ENCODE data around the gene ANTXRL.
"Not testable (repeated sequence)": the region's sequence is repeated elsewhere in the genome, so short reads cannot be mapped to it uniquely, and the experiment has no call there.

The ANTXRL gene

DNA sequence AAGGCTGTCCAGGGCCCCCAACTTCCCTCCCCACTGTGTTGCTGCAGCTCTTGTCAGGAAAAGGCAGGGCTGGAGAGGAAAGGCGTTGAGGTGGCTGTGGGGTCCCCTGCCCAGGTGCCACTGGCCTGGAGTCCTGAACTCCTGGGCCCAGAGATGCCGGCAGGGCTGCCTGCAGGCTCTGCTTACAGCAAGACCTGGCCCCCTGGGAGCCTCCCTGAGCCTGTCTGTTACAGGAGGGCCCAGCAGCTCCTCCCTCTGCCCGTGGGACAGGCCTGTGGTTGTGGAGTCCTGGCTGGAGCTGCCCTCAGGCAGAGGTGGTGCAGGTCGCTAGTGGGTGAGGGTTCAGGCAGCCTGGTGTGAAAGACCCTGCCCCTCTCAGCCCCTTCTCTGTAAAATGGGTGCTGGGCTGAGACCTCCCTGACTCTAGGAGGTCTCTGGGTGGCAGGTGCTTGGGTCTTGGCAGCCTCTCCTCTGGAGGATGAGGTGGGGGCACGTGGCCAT, 9.9 kb downstream of the ANTXRL start:
- DNase-seq: no peak

DNA sequence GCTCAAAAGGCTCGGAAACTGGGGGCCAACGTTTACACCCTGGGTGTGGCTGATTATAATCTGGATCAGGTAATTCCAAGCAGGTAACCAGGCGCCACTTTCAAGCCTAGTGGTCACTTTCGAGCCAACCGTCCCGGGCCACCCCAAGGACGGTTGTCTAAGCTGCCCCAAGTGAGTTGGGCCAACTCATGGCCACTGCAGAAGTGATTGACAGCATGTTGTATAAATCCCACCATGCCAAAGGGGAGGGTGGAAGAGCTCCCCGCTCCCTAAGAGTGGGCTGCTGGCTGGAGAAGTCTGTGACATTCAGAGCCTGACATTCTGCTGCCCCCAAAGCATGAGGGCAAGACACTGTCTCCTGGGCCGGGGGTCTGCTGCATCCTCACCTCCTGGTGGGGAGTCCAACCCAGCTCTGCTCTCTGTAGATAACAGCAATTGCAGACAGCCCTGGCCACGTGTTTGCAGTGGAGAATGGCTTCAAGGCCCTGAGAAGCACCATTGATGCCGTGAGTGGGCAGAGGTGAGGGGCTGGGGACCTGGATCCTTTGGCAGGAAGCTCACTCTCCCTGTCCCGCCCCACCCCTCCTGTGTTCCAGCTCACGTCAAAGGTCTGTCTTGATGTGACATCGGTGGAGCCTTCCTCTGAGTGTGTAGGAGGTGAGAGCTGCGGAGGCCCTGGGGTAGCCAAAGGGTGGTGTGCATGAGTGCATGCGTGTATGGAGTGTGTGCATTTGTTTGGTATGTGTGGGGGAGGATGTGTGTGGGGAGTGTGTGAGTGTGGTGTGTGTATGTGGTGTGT, 10.8 kb downstream of the ANTXRL start:
- no peak for DNase-seq

DNA sequence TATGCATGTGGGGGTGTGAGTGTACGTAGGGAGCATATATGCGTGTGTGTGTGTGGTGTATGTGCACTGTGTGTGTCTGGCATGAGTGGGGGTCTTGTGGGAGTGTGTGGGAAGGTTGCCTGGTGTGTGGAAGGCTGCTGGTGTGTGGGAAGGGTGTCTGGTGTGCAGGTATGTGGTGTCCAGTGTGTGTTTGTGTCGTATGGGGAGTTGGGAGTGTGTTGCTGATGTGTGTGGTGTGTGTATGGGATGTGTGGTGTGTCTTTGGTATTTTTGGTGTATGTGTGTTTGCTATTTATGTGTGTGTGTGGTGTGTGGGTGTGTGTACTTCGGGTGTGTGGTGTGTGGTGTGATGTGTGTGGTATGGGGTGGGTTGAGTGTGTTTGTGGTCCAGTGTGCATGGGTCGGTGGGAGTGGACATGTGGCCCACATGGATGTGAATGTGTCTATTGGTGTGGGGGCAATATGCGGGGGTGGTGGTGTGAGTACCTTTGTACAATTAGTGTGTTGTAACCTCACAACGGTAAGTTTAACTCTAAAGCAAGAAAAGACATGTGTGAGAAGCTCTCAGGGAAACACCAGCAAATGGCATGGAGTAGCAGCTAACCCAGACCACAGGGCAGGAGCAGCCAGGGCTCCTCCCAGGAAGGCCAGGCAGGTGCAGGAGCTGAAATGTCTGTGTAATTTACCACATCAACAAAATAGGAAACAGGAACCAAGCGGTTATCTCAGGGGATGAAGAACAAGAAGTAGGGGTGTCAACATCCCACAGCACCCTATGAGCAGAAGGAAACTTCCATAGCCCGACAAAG, 11.9 kb downstream of the ANTXRL start:
- peak; percentile 5 for DNase-seq

DNA sequence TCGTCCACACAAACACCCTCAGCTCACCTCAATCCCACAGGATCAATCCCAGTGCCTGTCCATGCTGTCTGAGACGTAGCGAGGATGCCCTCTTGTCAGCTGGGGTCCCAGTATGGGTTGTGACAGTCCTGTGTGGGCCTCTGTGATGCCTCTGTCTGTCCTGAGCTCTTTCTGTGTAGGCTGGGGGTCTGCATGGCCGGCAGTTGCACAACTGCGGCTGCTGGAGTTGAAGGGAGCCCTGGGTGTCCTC, 12.4 kb downstream of the ANTXRL start:
- DNase-seq: no peak

DNA sequence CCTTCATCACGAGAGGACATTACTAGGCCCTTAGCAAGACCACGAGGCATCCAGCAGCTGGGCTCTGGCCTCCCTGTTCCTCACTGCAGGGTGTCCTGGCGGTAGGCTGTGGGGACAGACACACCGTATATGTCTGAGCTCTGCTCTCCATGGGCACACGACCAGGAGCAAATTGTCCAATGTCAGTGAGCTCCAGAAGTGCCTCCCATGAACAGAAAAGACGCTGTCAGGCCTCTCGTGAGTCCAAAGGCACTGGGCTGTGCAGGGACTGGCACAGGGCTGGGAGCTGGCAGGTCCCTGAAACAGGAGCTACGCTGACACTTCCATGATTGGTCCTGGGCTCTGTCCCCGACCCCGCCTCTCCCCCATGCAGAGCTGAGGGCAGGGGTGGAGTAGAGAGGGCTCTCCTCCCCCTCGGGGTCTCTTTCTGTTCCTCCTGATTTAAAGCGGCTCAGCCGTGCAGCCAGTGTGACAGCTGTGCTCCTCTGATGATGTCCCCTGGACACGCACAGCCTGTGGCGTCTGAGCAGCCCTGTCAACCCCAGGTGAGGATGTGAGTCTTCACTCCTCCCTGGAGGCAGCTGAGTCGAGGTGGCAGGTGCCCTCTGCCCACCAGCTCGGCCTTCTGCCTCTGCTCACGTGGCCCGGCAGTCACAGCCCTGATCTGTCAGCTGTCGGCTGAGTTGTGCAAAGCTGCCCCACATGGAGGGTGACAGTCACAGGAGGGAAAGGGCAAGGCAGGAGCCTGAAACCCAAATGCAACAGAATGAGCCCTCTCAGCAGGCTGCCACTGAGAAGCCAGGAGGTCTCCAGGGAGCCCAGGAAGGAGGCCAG, 13.0 kb downstream of the ANTXRL start:
- DNase-seq: no peak

DNA sequence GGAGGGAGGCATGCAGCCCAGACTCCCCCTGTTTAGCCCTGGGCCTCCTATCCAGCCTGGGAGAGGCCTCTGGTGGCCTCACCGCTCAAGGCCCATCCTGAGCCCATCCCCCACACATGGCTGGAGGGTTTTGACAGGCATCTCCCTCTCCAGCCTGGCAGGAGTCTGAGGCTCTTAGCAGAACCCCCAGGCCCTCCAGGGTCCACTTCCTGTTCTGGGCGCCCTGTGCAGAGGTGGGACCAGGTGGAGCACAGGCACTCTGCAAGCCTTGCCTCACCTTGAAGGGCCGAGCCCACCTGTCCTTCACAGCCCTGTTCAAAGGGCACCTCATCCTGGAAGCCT, 13.5 kb downstream of the ANTXRL start:
- DNase-seq: not testable (repeated sequence)

DNA sequence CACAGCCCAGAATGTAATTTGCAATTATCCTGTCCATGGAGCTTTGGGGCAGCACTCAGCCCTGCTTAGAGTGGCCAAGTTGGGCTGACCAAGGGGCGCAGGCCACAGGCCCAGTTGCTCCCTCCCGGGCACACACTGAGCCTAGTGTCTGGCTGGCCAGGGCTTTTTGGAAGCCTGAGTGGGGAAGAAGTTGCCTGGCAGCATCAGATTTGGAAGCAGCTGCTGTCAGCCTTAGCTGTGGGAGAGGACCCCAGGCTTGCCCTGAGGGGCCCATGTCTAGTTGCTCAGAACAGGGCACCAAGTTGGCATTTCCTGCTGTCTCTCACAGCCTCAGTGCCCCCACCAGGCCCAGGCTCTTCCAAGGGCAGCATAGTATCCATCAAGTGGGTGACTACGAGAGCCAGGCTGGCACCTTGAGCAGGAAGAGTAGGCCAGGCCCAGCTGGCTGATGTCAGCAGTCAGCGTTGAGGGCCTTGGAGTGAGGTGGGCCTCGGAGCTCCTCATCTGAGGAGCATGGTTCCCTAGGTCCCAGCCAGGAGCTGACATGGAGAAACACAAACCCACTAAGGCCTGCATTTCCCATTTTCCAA, 14.4 kb downstream of the ANTXRL start:
- no peak for DNase-seq

DNA sequence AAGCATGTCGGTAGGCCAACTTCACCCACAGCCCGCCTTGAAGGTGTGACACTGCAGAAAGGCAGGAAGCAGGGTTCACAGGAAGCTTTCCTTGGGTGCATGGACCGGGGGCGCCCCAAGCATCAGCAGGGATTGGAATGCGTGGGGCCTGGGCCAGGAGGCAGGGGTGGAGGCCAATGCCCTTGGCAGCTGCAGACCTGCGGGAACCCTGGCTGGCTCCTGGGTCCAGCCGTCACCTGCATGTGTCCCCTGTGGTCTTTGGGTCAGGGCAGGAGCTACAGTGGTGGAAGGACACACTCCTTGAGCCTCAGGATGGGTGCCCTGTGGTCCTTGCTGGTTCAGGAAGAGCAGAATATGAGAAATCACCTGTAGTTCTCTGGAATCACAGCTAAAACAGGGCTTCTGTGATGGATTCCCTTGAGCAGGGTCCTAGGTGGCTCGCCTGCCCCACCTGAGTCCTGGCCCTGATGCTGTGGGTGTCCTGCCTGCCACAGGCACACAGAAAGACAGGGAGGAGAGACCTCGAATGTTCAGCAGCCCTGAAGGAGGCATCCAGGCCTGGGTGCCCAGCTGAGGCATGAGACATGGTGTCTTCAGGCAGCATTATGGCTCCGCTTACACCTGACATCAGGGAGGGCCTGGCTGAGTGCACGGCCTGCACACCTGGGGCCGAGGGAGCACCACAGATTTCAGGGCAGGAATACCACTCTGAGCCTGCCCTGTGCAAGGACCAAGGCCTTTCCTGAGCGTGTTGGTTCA, 15.1 kb downstream of the ANTXRL start:
- no peak for DNase-seq

DNA sequence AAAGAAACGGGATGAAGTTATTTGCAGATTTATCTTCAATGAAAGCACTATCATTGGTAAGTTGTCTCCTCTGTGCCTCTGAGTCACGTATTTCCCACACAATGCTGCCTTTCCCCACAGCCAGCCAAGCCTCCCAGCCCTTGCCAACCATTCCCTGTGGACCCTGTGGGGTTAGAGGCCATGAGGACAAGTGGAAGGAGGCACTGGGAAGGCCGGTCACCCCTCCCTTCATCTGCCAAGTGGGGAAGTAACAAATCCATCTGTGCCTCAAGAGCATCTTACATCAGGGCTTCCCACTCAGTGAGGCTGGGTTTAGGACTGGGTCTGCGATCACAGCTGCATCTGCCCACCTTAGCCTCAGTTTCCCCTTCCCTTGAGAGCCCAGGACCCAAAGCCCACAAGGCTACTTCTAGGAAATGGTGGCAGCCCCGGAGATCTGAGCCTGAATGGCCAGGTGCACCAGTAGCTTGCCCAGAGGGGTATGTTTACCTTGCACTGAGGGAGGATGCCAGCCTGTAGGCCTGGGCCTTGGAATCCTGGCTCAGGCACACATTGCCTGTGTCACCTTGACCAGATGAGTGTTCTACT, 16.1 kb downstream of the ANTXRL start:
- DNase-seq: not testable (repeated sequence)

DNA sequence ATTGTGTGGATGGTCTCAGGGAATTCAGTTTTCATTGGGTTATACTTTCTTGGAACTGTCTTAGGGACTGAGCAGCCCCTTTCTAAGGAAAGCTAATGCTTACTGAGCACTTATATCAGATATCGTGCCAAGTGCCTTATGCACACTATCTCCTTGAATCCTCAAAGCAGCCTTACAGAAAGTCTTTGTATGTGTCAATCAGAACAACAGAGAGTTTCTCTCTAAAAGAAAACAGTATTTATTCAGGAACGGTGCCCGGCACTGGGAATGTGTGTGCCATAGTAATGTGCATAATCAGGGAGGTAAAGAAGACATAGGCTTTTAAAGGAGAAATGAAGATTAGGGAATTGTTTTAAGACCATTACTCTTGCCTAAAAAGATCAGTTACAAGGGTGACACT, 17.3 kb downstream of the ANTXRL start:
- no peak for DNase-seq

DNA sequence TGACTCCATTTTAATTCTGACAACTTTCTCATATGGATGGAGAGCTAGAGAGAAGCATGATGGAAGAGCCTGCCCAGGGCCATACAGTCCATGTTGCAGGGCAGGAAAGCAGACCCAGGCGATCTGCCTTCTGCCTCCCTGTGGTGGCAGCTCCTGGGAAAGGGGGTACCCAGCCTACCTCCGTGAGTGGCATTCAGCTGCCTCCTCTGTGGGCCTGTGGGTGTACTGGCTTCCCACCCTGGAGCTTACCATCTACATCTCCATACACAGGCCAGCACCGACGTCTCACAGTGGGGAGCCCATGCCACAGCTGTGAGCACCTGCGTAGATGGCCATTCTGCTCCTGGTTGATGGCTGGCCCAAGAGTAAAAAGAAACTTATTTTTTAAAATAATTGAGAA, 17.9 kb downstream of the ANTXRL start:
- DNase-seq: not testable (repeated sequence)

DNA sequence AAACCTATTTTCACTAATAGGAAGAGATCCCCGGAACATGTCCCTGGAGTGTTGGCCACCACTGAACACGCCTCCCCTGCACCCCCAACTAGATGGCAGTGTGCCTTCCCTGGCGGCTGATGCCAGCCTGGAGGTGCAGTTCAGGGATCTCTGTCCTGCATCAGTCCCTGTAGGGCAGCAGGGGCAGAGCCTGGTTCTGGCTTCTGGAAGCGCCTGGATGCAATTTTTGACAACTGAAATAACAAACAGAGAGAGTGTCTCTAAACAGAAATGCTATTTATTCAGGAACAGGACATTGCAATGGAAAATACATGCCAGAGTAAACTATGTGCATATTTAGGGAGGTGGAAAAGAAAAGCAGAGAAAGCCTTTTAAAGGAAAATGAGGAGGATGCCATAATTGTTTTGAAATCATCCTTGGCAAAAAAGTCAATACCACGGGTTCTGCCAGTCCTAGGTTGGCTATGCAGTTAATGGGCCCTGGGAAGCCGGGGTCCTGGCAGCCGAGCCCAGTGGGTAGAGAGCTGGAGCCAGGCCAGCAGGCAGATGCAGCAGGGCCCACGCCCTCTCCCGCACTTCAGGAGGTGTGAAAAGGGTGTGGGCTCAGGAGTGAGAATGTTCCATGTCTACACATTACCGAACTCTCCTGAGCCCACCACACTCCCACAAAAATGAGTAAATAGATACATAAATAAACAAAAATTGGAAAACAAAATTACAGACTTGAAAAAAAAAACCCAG, 18.5 kb downstream of the ANTXRL start:
- no peak for DNase-seq

DNA sequence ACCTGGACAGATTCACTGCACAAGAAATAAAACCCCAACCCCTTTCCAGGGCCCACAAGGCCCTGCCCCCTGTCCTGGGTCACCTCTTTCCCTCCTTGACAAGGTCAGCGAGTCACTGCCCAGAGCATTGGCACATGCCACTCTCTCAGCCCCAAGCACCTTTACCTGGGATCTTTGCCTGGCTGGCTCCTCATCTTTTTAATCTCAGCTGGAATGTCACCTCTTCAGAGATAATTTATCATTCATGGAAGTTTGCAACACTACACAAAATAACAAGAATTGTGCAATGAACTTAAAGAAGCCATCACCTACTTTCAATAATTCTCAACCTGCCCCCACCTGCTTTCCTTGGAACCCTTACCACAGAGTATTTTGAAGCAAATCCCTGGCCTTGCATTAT, 19.2 kb downstream of the ANTXRL start:
- no peak for DNase-seq

DNA sequence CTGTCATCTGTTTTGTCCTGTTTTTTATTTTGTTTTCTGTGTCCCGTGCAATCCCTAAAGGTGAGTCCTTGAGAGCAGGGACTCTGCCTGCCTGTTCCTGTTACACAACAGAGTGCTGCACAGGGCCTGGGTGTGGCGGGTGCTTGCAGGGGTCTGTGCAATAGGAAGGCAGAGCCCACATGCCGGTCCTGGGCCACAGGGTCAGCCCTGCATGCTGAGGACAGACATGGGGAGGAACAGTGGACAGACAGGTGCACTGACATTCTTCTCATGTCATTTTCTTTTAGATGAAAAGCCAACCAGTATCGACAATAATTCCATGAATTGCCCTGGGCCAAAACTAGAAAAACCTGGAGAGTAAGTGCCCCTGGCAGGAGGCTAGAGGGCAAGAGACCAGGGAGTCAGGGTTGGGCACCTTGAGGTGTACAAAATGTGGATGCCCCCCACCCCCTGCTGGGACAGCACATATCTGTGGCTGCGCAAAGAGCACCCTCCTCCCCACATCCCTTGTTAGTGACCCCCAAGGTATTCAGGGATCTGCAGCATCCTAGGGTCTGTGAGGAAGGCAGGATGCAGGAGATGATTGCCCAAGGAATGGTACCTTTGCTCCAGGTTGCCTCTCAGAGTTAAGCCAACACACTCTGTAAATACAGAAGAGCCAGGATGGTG, 19.9 kb downstream of the ANTXRL start:
- DNase-seq: no peak

DNA sequence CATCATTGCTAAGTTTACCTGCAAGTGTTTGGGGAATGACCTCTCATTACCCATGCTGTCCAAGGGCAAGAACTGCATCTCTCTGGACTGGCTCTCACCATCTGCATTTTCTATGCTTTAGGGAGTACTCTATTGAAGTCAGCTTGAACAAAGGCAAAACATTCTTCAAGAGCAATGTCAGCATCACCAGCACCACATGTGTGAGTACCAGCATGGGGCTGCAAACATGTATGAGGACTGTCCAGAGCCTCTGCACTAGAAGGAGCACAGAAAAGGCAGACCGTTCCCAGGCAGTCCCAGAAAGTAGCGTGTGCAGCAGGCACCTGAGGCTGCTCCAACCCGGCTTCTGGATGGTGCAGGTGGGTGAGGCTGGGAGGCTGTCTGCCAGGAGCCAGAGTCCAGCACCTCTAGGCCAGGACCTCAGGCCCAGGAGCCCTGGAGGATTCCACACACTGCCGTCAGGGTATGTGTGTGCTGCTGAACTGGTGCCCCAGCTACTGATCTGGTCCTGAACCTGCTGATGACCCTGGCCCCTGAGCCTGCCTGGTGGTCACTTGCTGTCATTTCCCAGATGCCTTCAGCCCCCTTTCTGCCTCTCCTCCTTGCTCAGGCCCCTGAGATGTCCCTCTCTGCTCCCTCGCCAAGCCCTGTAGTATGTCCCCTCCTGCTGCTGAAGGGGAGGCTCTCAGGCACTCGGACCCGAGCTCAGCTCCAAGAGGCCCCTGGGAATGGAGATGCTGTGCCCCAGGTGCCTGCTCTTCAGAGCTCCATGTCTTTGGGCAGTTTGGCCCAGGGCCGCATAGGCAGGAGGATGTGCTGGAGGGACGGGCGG, 20.7 kb downstream of the ANTXRL start:
- no peak for DNase-seq

DNA sequence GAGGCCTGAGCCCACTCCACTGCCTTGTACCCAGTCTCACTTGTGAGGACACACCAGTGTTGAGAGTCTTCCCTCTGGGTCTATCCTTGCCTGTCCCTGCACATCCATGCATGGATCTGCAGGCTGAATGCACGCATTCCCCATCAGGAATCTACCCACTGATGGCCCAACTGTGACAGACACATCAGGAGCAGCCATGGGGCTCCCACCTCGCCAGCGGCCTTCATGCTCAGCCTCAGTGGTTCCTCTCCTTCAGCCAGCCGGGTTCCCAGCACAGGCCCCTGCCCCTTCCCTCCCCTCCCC, 21.3 kb downstream of the ANTXRL start:
- no peak for DNase-seq

DNA sequence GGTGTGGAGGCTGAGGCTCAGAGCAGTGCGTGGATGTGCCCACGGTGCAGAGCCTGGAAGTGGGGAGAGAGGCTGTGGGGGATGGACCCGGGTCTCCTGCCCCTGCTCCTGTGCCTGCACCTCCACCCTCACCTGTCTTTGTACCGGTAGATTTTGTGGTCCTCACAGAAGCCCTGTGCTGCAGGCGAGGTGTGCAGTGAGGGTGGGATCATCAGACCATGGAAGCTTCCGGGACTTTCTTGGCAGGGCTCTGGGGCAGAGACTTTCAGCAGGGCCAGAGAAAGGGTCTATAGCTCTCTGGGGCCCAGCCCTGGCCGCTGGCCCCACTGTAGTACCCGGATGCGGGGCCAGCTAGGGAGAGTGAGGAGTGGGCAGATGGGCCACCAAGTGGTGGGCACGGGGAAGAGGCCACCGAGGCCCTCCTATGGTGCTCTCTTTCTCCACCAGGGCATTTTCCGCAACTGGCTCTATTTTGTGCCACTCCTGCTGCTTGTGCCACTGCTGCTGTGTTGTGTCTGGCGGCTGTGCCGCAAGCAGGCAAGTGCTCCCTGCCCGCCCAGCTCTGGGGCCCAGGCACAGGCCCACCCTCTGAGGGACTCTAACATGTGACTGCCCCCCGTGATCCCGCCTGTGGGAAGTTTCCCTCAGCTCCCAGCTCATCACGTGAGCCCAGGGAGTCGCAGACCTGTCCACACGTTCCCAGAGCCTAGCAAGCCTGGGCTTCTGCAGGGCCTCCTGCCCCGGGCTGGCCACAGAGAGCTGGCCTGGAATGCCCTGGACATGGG, 22.1 kb downstream of the ANTXRL start:
- no peak for DNase-seq

DNA sequence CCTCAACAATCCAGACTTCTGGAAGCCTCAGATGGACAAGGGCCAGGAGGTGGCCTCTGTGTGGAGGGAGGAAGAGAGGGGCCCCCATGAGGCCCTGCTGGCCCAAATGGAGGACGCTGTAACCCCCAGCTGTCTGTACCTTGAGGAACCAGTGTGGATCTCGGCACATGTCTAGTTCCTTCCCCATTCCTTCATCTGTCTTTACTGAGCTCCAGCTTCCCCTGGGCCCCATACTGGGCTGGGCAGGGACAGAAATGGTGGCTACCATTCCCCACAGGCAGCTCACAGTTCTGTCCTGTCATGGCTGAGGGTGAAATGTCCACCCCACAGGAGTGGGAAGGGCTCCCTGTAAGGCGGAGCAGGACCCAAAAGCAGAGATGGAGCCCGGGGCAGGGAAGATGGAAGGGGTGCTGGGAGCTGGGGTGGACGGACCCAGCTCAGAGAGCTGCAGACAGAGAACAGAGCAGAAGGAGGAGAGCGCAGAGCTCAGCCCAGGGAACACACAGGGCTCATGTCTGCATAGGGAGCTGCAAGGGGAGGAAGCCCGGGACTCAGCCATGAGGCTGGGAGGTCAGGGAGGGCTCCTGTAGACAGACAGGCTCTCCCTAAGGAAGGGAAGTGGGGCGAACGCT, 22.8 kb downstream of the ANTXRL start:
- no peak for DNase-seq

DNA sequence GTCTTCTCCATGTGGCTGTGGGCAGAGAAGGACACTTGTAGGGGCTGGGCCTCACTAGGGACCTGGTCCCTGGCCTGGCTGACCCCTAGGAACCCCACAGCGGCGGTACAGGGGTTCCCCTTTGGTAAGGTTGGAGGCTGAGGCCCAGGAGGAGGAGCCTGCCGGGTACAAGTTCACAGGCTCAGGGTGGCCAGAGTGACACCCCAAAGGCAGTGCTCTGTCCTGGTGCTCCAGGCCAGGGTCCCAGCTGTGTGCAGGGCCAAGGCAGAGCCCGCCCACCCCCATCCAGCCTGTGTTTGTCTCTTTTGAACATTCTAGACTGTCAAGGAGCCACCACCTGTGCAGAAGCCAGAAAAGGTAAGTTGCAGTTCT, 23.3 kb downstream of the ANTXRL start:
- no peak for DNase-seq

Data from CD4-positive, alpha-beta T cell treated with Interleukin-10 for 1 hour (primary cell).